GM12872 (cell line): ENCODE measurements around the gene SCAMP1.

Experiments
- CTCF ChIP-seq: IDR thresholded peaks from 3 replicates; pipeline ENCODE4 v1.5.1; 2011; ENCODE audit warnings: low read depth, mild to moderate bottlenecking, low read length, moderate library complexity; ENCODE audit not compliant: insufficient read depth

SCAMP1 gene

DNA sequence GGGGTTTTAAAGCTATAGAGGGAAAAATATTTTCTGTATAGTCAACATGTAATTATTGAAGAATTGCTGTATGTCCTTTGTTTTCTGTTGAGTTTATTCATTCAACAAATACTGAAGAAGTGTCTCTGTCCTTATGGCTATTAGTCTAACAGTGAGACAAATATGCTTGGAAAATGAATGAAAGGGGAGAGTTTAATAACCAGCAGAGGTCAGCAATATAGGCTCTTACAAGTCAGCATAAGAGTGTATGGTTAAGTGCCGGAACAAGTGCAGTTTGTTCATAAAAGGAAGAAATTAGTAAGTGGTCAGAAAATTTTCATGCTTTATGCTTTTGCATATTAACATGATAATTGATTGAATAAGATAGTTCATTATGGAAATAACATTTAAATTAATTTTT lies 3.6 kb downstream of the SCAMP1 start:
- no peak for TF ChIP-seq CTCF

- TF ChIP-seq CTCF, result peak; percentile 35; the same call in 1 of the 3 replicates
Measured at GRCh38 chr5:78367318-78367991, 7.0 kb downstream of the SCAMP1 start.

DNA sequence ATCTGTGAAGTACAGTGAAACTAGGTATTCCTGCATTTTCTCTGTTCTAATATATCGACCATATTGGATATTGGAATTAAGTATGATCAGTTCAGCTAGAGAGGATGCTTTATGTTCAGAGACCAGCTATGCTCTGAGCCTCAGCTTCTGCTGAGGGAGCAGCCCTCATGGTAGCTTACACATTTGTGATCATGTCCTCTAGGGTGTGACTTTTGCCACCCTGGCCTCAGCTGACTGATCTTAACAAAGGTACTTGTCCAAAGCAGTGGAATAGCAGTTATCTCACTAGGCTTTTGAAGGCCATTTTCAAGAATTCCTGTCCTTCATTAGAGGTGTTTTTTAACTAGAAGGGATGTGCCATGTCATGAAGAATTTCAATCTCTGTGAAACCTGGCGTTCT lies 9.3 kb downstream of the SCAMP1 start:
- TF ChIP-seq CTCF, result no peak

GRCh38 chr5:78373231-78373630 lies 12.8 kb downstream of the SCAMP1 start:
- TF ChIP-seq CTCF, result no peak

GRCh38 chr5:78376315-78376714 lies 15.9 kb downstream of the SCAMP1 start:
- TF ChIP-seq CTCF, result no peak

- TF ChIP-seq CTCF, result no peak
Measured at GRCh38 chr5:78377056-78377717, 16.8 kb downstream of the SCAMP1 start.

- no peak for TF ChIP-seq CTCF
Measured at GRCh38 chr5:78377718-78378105, 17.3 kb downstream of the SCAMP1 start.
